Heart left ventricle (tissue), 13 donors: Measurements from ENCODE around the gene SECTM1.

ENCODE experiments used
- POLR2A ChIP-seq, 2 donors: fragments of 450-650 bp; IDR thresholded peaks; one replicate each; pipeline ENCODE4 v1.6.1; 2017; ENCODE audit warnings: antibody characterized with exemption in 2 of 2, mild to moderate bottlenecking in 2 of 2, moderate library complexity in 2 of 2
- TF ChIP-seq, protein P1 (sequence below), 12 donors: fragments of 200-600 bp; sonication (generic) in 4 of 12; IDR thresholded peaks; one replicate each; pipeline versions ENCODE4 v1.5.0 to v1.8.0; 2018 to 2022; ENCODE audit warnings: antibody characterized with exemption in 12 of 12, mild to moderate bottlenecking in 5 of 12
- donor health status: ischemic (EF 13 %, LVEDD 7.1; RV severe dilation, severe dysfunction).
- donor health status: DM: no; HTN: yes; CAD: no.
- donor health status: DM: no; HTN: no; CAD: no.
- donor health status: ischemic (EF 25% LVEDD 6.9; RV normal size, moderate dysfunction).
- donor health status: ischemic (EF 25% LVEDD 5.7; RV mildly dilated, moderate dysfunction).
- donor health status: ischemic (EF 35%, LVEDD 5.7; RV mildly dilated, moderate dysfunction).
- donor health status: nonischemic (EF 11% LVEDD 7.7; RV severe dilation, severe dysfunction).
- donor health status: DM: yes; HTN: yes; CAD: no.
- donor health status: PGD.
- donor health status: ischemic (EF 29% LVEDD 5.4; RV normal size, mild dysfunction).
- donor health status: nonischemic (EF 23%, LVEDD 6.1; RV moderate dilation, normal function).

DNA sequence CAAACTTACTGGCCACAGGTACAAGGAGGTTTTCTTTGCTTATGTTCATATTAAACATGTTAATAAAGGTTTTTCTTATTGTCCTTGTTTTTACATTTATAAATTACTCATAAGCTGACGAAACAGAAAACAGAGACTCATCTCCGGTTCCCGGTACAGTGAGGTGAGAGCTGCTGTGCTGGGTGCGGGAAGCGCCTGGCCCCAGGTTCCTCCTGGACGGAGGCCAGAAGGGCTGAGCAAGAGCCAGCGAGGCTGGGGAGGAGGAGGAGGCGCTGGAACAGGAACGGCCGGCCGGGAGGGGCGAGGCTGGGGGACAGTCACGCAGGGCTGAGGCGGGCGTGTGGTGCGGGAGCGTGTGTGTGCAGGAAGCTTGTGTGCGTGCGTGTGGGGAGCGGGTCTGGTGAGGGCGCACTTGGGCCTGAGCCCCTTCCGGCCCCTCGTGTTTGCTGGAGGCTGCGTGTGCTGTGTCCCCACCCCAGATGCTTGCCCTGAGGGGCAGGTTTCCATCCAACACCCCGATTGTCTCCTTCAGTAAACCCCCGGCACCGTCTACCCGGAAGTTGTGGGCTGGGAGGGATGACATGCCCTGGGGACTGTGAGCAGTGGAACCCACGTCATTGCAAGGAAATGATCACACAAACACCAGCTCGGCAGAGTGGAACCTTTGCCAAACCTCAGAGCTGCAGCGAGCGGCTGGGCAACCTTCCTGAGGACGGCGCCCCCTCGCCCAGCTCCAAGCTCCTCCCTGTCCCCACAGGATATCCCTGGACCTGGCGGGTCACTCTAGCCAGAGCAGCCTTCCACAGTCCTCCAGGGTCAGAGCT, 35.6 kb downstream of the SECTM1 start:
- TF ChIP-seq, protein P1, sequence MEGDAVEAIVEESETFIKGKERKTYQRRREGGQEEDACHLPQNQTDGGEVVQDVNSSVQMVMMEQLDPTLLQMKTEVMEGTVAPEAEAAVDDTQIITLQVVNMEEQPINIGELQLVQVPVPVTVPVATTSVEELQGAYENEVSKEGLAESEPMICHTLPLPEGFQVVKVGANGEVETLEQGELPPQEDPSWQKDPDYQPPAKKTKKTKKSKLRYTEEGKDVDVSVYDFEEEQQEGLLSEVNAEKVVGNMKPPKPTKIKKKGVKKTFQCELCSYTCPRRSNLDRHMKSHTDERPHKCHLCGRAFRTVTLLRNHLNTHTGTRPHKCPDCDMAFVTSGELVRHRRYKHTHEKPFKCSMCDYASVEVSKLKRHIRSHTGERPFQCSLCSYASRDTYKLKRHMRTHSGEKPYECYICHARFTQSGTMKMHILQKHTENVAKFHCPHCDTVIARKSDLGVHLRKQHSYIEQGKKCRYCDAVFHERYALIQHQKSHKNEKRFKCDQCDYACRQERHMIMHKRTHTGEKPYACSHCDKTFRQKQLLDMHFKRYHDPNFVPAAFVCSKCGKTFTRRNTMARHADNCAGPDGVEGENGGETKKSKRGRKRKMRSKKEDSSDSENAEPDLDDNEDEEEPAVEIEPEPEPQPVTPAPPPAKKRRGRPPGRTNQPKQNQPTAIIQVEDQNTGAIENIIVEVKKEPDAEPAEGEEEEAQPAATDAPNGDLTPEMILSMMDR (IDR thresholded peaks at IDR 0.05): peak in 1 of 12 donors; percentile 6
- TF ChIP-seq POLR2A (IDR thresholded peaks at IDR 0.05): peak in 1 of 2 donors; percentile 43
